Endodermal cell (in vitro differentiated cells): ENCODE measurements around the gene NAT8L. TPM values are rescaled to one million over a fixed set of nuclear protein-coding genes. Genes with fewer than 3 reads are reported as not detected.

ENCODE experiments used
- DNase-seq: peaks from one replicate; pipeline ENCODE4 v3.0.0-alpha.2; 2017
- H3K27ac ChIP-seq: 2 replicates; pipeline ENCODE4 v1.5.1; 2013; ENCODE audit warnings: mild to moderate bottlenecking, low read depth, low read length, moderate library complexity
- H3K27me3 ChIP-seq: 2 replicates; pipeline ENCODE4 v1.6.1; 2013; ENCODE audit warnings: mild to moderate bottlenecking, low read length, moderate library complexity; ENCODE audit not compliant: insufficient read depth, control insufficient read depth, poor library complexity, severe bottlenecking
- H3K36me3 ChIP-seq: 2 replicates; pipeline ENCODE4 v1.7.0; 2013; ENCODE audit warnings: mild to moderate bottlenecking, low read length, moderate library complexity; ENCODE audit not compliant: control insufficient read depth, insufficient read depth
- H3K4me1 ChIP-seq: one replicate; pipeline ENCODE4 v1.7.0; 2013; ENCODE audit warnings: low read length; ENCODE audit not compliant: control insufficient read depth, insufficient read depth
- H3K4me3 ChIP-seq: 2 replicates; pipeline ENCODE4 v1.5.1; 2013; ENCODE audit warnings: mild to moderate bottlenecking, low read length, moderate library complexity
- H3K9ac ChIP-seq: 2 replicates; pipeline ENCODE4 v1.6.1; 2013; ENCODE audit warnings: mild to moderate bottlenecking, low read length, moderate library complexity; ENCODE audit not compliant: poor library complexity, severe bottlenecking; ENCODE audit errors: extremely low read depth
- H3K9me3 ChIP-seq: 2 replicates; pipeline ENCODE4 v1.6.1; 2013; ENCODE audit warnings: mild to moderate bottlenecking, low read length, moderate library complexity; ENCODE audit not compliant: control insufficient read depth
- H3K27ac Mint-ChIP-seq: 2 replicates; pipeline ENCODE4 v1.8.0; 2020; ENCODE audit warnings: mixed read lengths
- H3K27me3 Mint-ChIP-seq: 2 replicates; pipeline ENCODE4 v1.8.0; 2021; ENCODE audit warnings: mild to moderate bottlenecking, mixed read lengths; ENCODE audit not compliant: insufficient read depth
- H3K36me3 Mint-ChIP-seq: 2 replicates; pipeline ENCODE4 v1.8.0; 2020; ENCODE audit warnings: low read depth, mixed read lengths
- H3K4me1 Mint-ChIP-seq: 2 replicates; pipeline ENCODE4 v1.8.0; 2020; ENCODE audit warnings: mixed read lengths
- H3K4me3 Mint-ChIP-seq: 2 replicates; pipeline ENCODE4 v1.8.0; 2020; ENCODE audit warnings: mild to moderate bottlenecking, moderate library complexity, mixed read lengths
- H3K9me3 Mint-ChIP-seq: 2 replicates; pipeline ENCODE4 v1.8.0; 2020; ENCODE audit warnings: mild to moderate bottlenecking, mixed read lengths
- WGBS, 2 experiments: methylation state at CpG; one replicate each; pipeline versions ENCODE4 v1.1.5 to v1.1.7; 2013; ENCODE audit warnings: missing lambda C conversion rate in 2 of 2, mixed read lengths in 1 of 2; ENCODE audit not compliant: insufficient coverage in 1 of 2, insufficient read length in 1 of 2; 5-methylcytosine and 5-hydroxymethylcytosine counted together
- total RNA-seq, 2 donors: library from RNA; stranded (reverse); fragmentation: NEBNext Ultra II Directional in 1 of 2; extraction: Animal tissue kit (Norgen Biotek cat#: 25700) in 1 of 2; gene quantifications; 2 replicates in 1 of 2; 3 replicates in 1 of 2; pipeline ENCODE4 v1.2.1, GENCODE V29; 2021
- TF ChIP-seq, protein P1 (sequence below): fragments of 200-600 bp; sonication (generic); conservative IDR thresholded peaks from 2 replicates; pipeline ENCODE4 v1.5.0; 2021; ENCODE audit warnings: antibody characterized with exemption, mild to moderate bottlenecking

The NAT8L gene
- total RNA-seq, 2 donors from 2014 or later = 5.0 to 6.4 TPM

DNA sequence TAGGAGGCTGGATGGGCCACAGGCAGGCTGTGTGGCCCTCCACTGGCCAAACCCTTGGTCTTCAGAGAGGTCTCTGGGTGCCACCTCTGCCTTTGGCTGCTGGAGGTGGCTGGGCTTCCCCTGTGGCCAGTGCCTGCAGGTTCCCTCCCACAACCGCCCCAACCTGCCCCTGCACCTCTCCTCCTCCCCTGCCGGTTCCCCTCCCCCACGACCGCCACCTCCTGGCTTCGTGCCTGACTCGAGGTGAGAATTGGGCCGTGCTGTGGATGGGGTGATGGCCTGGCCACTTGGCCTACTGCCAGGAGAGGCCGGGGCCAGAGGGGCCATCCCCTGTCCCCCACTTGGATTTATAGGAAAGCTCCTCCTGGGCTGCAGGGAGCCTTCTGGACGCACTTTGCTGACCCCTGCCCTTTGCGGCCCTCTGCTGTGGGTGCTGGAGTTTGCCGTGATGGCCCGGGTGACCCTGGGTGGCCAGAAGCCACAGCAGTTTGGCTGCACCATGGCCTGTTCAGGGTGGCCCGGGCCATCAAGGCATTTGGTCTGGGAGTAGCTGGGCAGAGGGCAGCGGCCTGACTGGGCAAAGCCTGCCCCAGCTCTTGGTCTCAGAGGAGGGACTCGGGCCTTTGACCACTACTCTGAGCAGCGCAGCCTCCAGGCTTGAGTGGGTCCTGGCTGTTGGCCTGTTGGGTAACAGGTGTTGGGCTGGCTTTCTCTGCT, 3.8 kb downstream of the NAT8L start:
- no peaks in the 10 kb centered on the region for H3K4me1 ChIP-seq
- TF ChIP-seq, protein P1, sequence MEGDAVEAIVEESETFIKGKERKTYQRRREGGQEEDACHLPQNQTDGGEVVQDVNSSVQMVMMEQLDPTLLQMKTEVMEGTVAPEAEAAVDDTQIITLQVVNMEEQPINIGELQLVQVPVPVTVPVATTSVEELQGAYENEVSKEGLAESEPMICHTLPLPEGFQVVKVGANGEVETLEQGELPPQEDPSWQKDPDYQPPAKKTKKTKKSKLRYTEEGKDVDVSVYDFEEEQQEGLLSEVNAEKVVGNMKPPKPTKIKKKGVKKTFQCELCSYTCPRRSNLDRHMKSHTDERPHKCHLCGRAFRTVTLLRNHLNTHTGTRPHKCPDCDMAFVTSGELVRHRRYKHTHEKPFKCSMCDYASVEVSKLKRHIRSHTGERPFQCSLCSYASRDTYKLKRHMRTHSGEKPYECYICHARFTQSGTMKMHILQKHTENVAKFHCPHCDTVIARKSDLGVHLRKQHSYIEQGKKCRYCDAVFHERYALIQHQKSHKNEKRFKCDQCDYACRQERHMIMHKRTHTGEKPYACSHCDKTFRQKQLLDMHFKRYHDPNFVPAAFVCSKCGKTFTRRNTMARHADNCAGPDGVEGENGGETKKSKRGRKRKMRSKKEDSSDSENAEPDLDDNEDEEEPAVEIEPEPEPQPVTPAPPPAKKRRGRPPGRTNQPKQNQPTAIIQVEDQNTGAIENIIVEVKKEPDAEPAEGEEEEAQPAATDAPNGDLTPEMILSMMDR = no peak
- Mint-ChIP-seq H3K27ac (no peak overlapping the region), H3K27me3 (peaks cover 21% of the 10 kb centered on the region), H3K4me3 (no peak overlapping the region), H3K4me1 (no peaks in the 10 kb centered on the region), H3K9me3 (no peaks in the 10 kb centered on the region), H3K36me3 (no peaks in the 10 kb centered on the region)
- no peaks in the 10 kb centered on the region for H3K9me3 ChIP-seq
- no peak for DNase-seq
- H3K9ac ChIP-seq = no peak overlapping the region
- peaks cover 33% of the 10 kb centered on the region for H3K27me3 ChIP-seq
- H3K36me3 ChIP-seq = no peaks in the 10 kb centered on the region
- H3K4me3 ChIP-seq = no peak overlapping the region
- no peak overlapping the region for H3K27ac ChIP-seq
- WGBS, 2 experiments = 89 to 100% methylated on average over 2 to 16 of the region's 16 CpGs

GRCh38 chr4:2063557-2064275, 4.6 kb downstream of the NAT8L start:
- no peak overlapping the region for H3K27ac ChIP-seq
- DNase-seq = no peak
- H3K9me3 ChIP-seq = no peaks in the 10 kb centered on the region
- Mint-ChIP-seq H3K4me1 (no peaks in the 10 kb centered on the region), H3K27ac (no peak overlapping the region), H3K9me3 (no peaks in the 10 kb centered on the region), H3K4me3 (no peak overlapping the region), H3K36me3 (no peaks in the 10 kb centered on the region), H3K27me3 (peaks cover 18% of the 10 kb centered on the region)
- TF ChIP-seq, protein P1 = no peak
- H3K4me3 ChIP-seq = no peak overlapping the region
- no peaks in the 10 kb centered on the region for H3K36me3 ChIP-seq
- H3K27me3 ChIP-seq = peaks cover 27% of the 10 kb centered on the region
- H3K9ac ChIP-seq = no peak overlapping the region
- WGBS, 2 experiments = 95 to 97% methylated on average over 31 to 53 of the region's 53 CpGs
- no peaks in the 10 kb centered on the region for H3K4me1 ChIP-seq

- H3K36me3 Mint-ChIP-seq = no peaks in the 10 kb centered on the region
- H3K27ac Mint-ChIP-seq = no peak overlapping the region
- Histone ChIP-seq H3K9me3 (no peaks in the 10 kb centered on the region), H3K27ac (no peak overlapping the region), H3K4me1 (no peaks in the 10 kb centered on the region), H3K36me3 (no peaks in the 10 kb centered on the region), H3K9ac (no peak overlapping the region), H3K27me3 (peaks cover 27% of the 10 kb centered on the region), H3K4me3 (no peak overlapping the region)
- peaks cover 18% of the 10 kb centered on the region for H3K27me3 Mint-ChIP-seq
- H3K4me3 Mint-ChIP-seq = no peak overlapping the region
- peak; percentile 44 for DNase-seq
- TF ChIP-seq, protein P1 = no peak
- no peaks in the 10 kb centered on the region for H3K9me3 Mint-ChIP-seq
- no peaks in the 10 kb centered on the region for H3K4me1 Mint-ChIP-seq
- 94 to 96% methylated on average over 16 to 40 of the region's 40 CpGs for WGBS, 2 experiments
Observed at GRCh38 chr4:2064276-2064991, 5.3 kb downstream of the NAT8L start.
